PC-3 (cell line): ENCODE measurements around the gene CES4A.

Experiments
- CTCF ChIP-seq: fragments of 300-600 bp; sonication (generic); conservative IDR thresholded peaks from 2 replicates; pipeline ENCODE4 v1.5.1; 2017; ENCODE audit warnings: antibody characterized with exemption, low read depth, mild to moderate bottlenecking, low read length
- EZH2 ChIP-seq: fragments of 300-600 bp; sonication (generic); IDR thresholded peaks from one replicate; pipeline ENCODE4 v1.6.1; 2017; ENCODE audit warnings: antibody characterized with exemption, mild to moderate bottlenecking, low read length; ENCODE audit not compliant: unreplicated experiment
- EZH2phosphoT487 ChIP-seq: fragments of 300-600 bp; sonication (generic); IDR thresholded peaks from 2 replicates; pipeline ENCODE4 v1.6.1; 2018; ENCODE audit warnings: mild to moderate bottlenecking, antibody characterized with exemption, low read length, borderline replicate concordance

DNA sequence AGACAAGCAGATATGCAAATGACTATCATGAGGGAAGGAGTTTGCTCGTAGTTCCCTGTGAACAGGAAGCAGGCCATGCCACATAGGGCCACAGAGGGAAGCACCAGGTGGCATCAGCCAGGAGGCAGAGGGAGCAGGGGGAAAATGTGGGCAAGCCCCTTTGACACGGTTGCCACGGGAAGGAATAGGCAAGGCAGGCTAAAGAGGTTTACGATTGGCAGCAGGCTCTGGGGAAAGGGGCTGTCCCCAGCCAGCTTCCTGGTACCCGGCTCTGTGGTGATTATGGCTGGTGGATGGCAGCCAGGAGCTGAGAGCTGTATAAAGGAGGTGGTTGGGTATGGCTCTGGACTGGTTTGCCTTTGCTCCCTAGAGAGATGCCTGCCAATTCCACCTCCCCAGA is 26.5 kb upstream of the CES4A start:
- TF ChIP-seq CTCF (no peak), EZH2 (no peak), EZH2phosphoT487 (no peak)
